Liver (tissue), 3 donors: Measurements from ENCODE around the gene PAX6.

Source experiments
- EGR1 ChIP-seq, 2 donors: IDR thresholded peaks; 2 replicates each; pipeline ENCODE4 v1.6.1; 2016 to 2018; ENCODE audit warnings: antibody characterized with exemption in 2 of 2, low read depth in 2 of 2
- GABPA ChIP-seq, 2 donors: IDR thresholded peaks in 1 of 2; conservative IDR thresholded peaks in 1 of 2; 2 replicates each; pipeline ENCODE4 v1.6.1; 2016; ENCODE audit warnings: antibody characterized with exemption in 2 of 2, mild to moderate bottlenecking in 1 of 2, moderate library complexity in 1 of 2
- JUND ChIP-seq, 2 donors: IDR thresholded peaks; 2 replicates each; pipeline ENCODE4 v1.6.1; 2016; ENCODE audit warnings: antibody characterized with exemption in 2 of 2
- RAD21 ChIP-seq, 2 donors: IDR thresholded peaks; 2 replicates each; pipeline ENCODE4 v1.6.1; 2016; ENCODE audit warnings: antibody characterized with exemption in 2 of 2, mild to moderate bottlenecking in 2 of 2
- RXRA ChIP-seq, 2 donors: IDR thresholded peaks; 2 replicates each; pipeline ENCODE4 v1.6.1; 2017 to 2018; ENCODE audit warnings: antibody characterized with exemption in 2 of 2, mild to moderate bottlenecking in 1 of 2
- SP1 ChIP-seq: IDR thresholded peaks from 2 replicates; pipeline ENCODE4 v1.6.1; 2018; ENCODE audit warnings: antibody characterized with exemption, mild to moderate bottlenecking
- TAF1 ChIP-seq: conservative IDR thresholded peaks from 2 replicates; pipeline ENCODE4 v1.6.1; 2016; ENCODE audit warnings: antibody characterized with exemption, mild to moderate bottlenecking
- TF ChIP-seq, protein P1 (sequence below): IDR thresholded peaks from 2 replicates; pipeline ENCODE4 v1.6.1; 2016; ENCODE audit warnings: antibody characterized with exemption, mild to moderate bottlenecking
- TF ChIP-seq, protein P2 (sequence below): IDR thresholded peaks from 2 replicates; pipeline ENCODE4 v1.6.1; 2016; ENCODE audit warnings: antibody characterized with exemption
- TF ChIP-seq, protein P3 (sequence below): fragments of 150-350 bp; IDR thresholded peaks from 2 replicates; pipeline ENCODE4 v1.5.1; 2017; ENCODE audit warnings: improper control_type of control experiment, low read depth, low read length; ENCODE audit not compliant: missing input control
- TF ChIP-seq, protein P4 (sequence below): IDR thresholded peaks from 2 replicates; pipeline ENCODE4 v1.6.1; 2016; ENCODE audit warnings: antibody characterized with exemption
- donor health status: healthy.
- donor health status: healthy.

DNA sequence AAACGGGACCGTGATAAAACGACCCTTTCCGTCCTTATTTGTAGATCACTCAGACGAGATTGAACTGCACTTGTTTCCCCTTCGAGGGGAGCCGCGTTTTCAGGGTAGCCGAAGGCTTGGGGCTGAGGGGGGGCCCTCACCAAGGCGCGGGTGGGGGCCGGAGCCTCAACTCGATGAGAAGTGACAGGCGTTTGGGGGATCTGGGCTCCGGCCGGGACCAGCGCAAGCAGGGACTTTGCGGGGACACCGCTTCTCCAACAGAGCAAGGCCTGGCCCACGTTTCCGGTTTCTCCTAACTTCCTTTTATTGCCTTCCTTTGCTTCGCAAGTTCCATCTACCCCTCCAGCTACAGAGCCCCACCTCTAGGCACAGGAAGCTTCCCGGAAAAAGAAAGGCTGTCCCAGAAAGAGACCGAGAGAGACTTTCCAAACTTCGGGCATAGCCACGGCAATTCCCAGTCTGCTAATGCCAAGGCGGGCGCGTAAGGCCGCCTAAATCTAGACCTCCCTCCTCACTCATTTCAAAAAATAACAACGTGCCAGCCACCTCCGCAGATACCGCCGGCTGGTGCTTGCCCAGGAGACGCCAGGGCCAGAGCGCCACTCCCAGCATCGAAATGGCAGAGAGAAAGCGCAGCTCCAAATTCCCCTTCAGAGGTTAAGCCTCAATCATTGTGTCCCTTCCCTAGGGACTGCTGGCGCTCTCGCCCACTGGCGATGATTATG, 6.6 kb downstream of the PAX6 start:
- no peak for TF ChIP-seq RXRA (IDR thresholded peaks at IDR 0.05)
- TF ChIP-seq, protein P1, sequence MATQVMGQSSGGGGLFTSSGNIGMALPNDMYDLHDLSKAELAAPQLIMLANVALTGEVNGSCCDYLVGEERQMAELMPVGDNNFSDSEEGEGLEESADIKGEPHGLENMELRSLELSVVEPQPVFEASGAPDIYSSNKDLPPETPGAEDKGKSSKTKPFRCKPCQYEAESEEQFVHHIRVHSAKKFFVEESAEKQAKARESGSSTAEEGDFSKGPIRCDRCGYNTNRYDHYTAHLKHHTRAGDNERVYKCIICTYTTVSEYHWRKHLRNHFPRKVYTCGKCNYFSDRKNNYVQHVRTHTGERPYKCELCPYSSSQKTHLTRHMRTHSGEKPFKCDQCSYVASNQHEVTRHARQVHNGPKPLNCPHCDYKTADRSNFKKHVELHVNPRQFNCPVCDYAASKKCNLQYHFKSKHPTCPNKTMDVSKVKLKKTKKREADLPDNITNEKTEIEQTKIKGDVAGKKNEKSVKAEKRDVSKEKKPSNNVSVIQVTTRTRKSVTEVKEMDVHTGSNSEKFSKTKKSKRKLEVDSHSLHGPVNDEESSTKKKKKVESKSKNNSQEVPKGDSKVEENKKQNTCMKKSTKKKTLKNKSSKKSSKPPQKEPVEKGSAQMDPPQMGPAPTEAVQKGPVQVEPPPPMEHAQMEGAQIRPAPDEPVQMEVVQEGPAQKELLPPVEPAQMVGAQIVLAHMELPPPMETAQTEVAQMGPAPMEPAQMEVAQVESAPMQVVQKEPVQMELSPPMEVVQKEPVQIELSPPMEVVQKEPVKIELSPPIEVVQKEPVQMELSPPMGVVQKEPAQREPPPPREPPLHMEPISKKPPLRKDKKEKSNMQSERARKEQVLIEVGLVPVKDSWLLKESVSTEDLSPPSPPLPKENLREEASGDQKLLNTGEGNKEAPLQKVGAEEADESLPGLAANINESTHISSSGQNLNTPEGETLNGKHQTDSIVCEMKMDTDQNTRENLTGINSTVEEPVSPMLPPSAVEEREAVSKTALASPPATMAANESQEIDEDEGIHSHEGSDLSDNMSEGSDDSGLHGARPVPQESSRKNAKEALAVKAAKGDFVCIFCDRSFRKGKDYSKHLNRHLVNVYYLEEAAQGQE = no peak
- TF ChIP-seq, protein P2, sequence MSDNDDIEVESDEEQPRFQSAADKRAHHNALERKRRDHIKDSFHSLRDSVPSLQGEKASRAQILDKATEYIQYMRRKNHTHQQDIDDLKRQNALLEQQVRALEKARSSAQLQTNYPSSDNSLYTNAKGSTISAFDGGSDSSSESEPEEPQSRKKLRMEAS = no peak
- no peak for TF ChIP-seq JUND (IDR thresholded peaks at IDR 0.05)
- no peak for TF ChIP-seq TAF1
- TF ChIP-seq, protein P3, sequence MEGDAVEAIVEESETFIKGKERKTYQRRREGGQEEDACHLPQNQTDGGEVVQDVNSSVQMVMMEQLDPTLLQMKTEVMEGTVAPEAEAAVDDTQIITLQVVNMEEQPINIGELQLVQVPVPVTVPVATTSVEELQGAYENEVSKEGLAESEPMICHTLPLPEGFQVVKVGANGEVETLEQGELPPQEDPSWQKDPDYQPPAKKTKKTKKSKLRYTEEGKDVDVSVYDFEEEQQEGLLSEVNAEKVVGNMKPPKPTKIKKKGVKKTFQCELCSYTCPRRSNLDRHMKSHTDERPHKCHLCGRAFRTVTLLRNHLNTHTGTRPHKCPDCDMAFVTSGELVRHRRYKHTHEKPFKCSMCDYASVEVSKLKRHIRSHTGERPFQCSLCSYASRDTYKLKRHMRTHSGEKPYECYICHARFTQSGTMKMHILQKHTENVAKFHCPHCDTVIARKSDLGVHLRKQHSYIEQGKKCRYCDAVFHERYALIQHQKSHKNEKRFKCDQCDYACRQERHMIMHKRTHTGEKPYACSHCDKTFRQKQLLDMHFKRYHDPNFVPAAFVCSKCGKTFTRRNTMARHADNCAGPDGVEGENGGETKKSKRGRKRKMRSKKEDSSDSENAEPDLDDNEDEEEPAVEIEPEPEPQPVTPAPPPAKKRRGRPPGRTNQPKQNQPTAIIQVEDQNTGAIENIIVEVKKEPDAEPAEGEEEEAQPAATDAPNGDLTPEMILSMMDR = no peak
- no peak for TF ChIP-seq GABPA (IDR thresholded peaks at IDR 0.05 in 1 of 2, conservative IDR thresholded peaks at IDR 0.05 in 1 of 2)
- TF ChIP-seq, protein P4, sequence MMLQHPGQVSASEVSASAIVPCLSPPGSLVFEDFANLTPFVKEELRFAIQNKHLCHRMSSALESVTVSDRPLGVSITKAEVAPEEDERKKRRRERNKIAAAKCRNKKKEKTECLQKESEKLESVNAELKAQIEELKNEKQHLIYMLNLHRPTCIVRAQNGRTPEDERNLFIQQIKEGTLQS = no peak
- no peak for TF ChIP-seq RAD21 (IDR thresholded peaks at IDR 0.05)
- no peak for TF ChIP-seq SP1
- TF ChIP-seq EGR1 (IDR thresholded peaks at IDR 0.05; ENCODE audit: low read depth in 2 of 2) = no peak
